WI38 (cell line): Measurements from ENCODE around the gene MYO1H.

Experiments
- H3K4me3 ChIP-seq: 2 replicates; pipeline ENCODE4 v1.5.1; 2011; ENCODE audit warnings: low read depth, mild to moderate bottlenecking, control low read depth, low read length
- TF ChIP-seq, protein P1 (sequence below): IDR thresholded peaks from 2 replicates; pipeline ENCODE4 v1.5.1; 2012; ENCODE audit warnings: low read depth, mild to moderate bottlenecking, control low read depth, low read length

MYO1H gene

DNA sequence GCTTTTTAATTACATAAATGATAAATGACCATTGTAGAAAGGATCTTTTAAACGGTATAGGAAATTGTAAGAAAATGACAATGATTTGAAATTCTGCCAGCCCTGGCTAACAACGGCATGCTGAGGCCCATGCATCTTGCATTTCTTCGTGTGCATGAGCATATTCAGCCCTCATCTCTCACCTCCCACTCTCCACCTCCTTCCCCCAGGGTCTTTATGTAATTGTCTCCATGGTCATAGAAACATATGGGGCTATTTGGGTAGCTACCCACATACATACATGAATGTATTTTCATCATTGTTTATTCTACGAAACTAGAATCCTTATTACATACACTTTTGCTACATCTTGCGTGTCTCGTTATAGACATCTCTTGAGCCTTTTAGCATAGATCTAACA lies 4.5 kb downstream of the MYO1H start:
- TF ChIP-seq, protein P1, sequence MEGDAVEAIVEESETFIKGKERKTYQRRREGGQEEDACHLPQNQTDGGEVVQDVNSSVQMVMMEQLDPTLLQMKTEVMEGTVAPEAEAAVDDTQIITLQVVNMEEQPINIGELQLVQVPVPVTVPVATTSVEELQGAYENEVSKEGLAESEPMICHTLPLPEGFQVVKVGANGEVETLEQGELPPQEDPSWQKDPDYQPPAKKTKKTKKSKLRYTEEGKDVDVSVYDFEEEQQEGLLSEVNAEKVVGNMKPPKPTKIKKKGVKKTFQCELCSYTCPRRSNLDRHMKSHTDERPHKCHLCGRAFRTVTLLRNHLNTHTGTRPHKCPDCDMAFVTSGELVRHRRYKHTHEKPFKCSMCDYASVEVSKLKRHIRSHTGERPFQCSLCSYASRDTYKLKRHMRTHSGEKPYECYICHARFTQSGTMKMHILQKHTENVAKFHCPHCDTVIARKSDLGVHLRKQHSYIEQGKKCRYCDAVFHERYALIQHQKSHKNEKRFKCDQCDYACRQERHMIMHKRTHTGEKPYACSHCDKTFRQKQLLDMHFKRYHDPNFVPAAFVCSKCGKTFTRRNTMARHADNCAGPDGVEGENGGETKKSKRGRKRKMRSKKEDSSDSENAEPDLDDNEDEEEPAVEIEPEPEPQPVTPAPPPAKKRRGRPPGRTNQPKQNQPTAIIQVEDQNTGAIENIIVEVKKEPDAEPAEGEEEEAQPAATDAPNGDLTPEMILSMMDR, result no peak
- no peak overlapping the region for H3K4me3 ChIP-seq

DNA sequence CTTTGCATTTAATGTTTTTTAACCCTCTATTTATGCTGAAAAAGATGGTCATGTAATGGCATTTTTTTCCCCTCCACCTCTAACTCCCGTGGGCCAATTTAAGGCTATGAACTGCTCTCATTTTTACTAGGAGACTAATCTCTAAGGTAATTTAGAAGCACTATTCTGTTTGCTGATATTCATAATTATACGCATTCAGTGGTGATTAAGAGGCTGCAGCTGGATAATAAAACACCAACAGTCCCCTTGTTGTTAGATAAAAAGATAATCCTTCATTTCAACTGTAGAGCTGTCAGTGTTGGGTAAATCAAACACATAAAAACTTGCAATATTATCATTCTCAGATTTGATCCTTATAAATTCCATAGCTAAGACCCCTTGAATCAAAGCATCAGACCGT lies 8.9 kb downstream of the MYO1H start:
- TF ChIP-seq, protein P1, result no peak
- H3K4me3 ChIP-seq, result no peak overlapping the region

DNA sequence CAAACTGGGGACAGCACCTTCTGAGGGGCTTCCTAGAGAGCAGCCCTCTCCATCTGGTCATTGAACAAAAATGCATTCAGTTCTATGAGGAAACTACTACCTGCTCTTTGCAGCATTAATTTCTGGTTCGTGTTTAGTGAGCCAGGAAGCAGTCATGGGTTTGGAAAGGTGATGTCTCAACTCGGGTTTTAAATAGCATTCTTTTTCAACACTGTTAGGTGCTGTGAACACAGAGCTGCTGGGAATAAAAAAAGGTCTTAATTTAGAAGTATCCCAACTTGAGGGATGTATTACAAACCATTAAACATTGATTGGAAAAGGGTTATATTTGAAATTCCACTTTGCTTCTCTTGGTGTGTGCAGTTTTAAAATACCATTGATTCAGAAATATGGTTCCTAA lies 9.3 kb downstream of the MYO1H start:
- no peak overlapping the region for H3K4me3 ChIP-seq
- TF ChIP-seq, protein P1, result no peak

DNA sequence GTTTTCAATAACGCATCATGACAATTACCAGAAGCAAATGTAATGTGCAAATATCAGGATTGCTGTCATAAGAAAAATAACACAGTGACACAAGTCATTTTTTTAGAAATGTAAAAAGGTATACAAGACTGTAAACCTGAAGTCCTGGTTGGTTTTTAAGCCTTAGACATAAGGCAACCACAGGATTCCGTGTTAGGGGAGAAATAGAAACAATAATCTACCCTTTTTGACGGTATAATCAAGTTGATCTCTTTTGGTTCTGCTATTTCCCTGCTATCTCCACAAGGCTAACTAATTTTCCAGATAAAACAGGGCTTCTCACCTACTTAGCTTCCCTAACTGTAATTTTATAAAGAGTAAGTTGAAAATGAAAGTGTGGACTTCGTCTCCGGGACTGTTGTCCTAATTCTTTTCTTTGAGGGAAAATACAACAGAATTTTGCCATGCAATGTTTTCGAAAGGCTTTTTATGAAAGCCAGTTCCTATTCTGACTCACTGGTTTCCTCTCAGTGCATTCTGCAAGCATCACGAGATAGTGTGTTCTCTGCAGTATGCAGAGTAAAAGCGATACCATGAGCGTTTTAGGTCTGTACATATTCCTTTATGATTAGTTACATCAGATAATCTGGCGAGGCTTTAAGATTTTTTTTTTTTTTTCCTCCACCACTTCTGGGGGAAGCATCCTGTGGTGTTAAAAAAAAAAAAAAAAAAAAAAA lies 10.6 kb downstream of the MYO1H start:
- TF ChIP-seq, protein P1, result no peak
- no peak overlapping the region for H3K4me3 ChIP-seq

DNA sequence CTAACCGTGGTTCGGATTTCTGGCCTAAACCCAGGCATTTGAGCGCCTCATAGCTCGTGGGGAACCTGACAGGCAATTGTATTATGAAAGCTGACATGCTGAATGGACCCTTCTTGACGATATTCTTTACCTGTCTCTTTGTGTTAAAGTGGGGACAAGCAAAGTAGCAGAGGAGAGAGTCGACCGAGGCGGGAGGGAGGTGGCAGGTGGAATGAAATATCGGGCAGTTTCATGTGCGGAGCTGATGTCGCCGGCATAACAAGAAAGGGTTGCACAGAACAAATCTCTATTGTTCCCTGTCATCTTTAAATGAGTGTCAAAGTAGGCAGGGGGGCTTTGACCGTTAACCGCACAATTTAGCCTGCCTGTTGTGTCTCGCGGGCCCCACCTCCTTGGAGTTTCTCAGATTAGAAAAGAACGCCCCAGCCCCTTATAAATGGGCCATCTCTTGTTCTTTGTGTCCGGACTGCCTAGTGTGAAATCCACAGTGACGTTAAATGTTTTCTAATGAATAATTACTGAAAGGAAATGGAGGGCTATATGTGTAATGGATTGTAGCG lies 11.5 kb downstream of the MYO1H start:
- TF ChIP-seq, protein P1, result no peak
- no peak overlapping the region for H3K4me3 ChIP-seq

DNA sequence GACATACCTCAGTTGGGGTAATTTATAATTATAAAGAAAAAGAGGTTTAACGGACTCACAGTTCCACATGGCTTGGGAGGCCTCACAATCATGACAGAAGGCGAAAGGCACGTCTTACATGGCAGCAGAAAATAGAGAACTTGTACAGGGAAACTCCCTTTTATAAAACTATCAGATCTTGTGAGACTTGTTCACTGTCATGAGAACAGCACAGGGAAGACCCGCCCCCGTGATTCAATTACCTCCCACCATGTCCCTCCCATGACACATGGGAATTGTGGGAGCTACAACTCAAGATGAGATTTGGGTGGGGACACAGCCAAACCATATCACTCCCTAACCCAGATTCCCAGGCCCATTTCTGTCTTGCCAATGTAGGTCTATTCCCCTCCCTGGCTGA lies 22.1 kb downstream of the MYO1H start:
- H3K4me3 ChIP-seq, result no peak overlapping the region
- TF ChIP-seq, protein P1, result no peak

DNA sequence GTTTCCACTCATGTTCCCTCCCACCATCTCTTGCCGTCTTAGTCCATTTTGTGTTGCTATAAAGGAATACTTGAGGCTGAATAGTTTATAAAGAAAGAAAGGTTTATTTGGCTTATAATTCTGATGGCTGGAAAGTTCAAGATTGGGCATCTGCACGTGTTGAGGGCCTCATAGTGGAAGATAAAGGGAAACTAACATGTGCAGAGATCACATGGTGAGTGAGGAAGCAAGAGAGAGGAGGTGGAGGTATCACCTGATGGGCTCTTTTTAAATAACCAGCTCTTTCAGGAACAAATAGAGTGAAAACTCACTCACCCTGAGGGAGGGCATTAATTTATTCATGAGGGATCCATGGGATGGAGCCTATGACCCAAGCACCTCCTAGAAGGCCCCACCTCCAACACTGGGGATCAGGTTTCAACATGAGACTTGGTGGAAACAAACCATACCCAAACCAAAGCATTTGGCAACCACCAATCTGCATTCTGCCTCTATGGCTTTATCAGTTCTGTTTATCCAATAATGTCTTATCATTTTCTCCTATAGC lies 29.5 kb downstream of the MYO1H start:
- TF ChIP-seq, protein P1, result no peak
- no peak overlapping the region for H3K4me3 ChIP-seq
